ENCODE results near the gene UCP3. TPM values are rescaled to one million over a fixed set of nuclear protein-coding genes. Genes with fewer than 3 reads are reported as not detected.

UCP3 gene
- total and polyA plus RNA-seq, 2 of the 8 experiments (the other 6 are each of a cell fraction or from before 2014, with no cell fraction given) = 0.85 to 1.3 TPM

- H3K4ac ChIP-seq (replicated peaks; ENCODE audit: insufficient read length, low read depth, low read length) = no peak overlapping the region
- H2AK5ac ChIP-seq (ENCODE audit: low read depth, low read length) = no peak overlapping the region
- H2BK15ac ChIP-seq (ENCODE audit: low read length) = no peak overlapping the region
- no peak overlapping the region for H3K14ac ChIP-seq (ENCODE audit: insufficient read length)
- H3K4me2 ChIP-seq (ENCODE audit: insufficient read depth in 1 of 2, low read depth in 2 of 2, low read length in 2 of 2) = no peak overlapping the region
- POLR2A ChIA-PET (ENCODE audit: partially characterized antibody) = interaction anchor here (1.0 to 8.8 kb wide), 2 partner anchors 11 to 13 kb away, joined by 3 to 94 read pairs; partner anchors contain the start of gene UCP2
- H3K9ac ChIP-seq (replicated peaks in 1 of 4; ENCODE audit: extremely low read depth in 1 of 4, low read depth in 3 of 4, low read length in 3 of 4) = no peak overlapping the region
- H3K23me2 ChIP-seq (ENCODE audit: low read depth, low read length) = no peaks in the 10 kb centered on the region
- H3K36me3 ChIP-seq (ENCODE audit: control insufficient read depth in 2 of 4, insufficient read depth in 4 of 4, low read length in 3 of 4) = no peaks in the 10 kb centered on the region
- H3K79me1 ChIP-seq (ENCODE audit: low read depth, low read length) = no peaks in the 10 kb centered on the region
- H4K91ac ChIP-seq (replicated peaks; ENCODE audit: insufficient read length, low read length) = no peak overlapping the region
- no peak overlapping the region for H2BK20ac ChIP-seq (ENCODE audit: low read length)
- 86% methylated on average over 15 of the region's 15 CpGs; no CpG with 5 or more reads in 1 of the 2 experiments for WGBS, 2 experiments (ENCODE audit: extremely low coverage in 1 of 2, insufficient coverage in 1 of 2, insufficient read length in 1 of 2, insufficient replicate concordance in 2 of 2, low coverage in 1 of 2, low lambda C conversion rate in 2 of 2, missing lambda C conversion rate in 1 of 2)
- H3K9me3 ChIP-seq (ENCODE audit: insufficient read depth in 2 of 2, low read depth in 1 of 2, low read length in 1 of 2) = no peaks in the 10 kb centered on the region
- no peak overlapping the region for H3K27ac ChIP-seq (ENCODE audit: low read depth, low read length)
- H2BK5ac ChIP-seq (ENCODE audit: low read depth, low read length) = no peak overlapping the region
- no peak overlapping the region for H4K5ac ChIP-seq (ENCODE audit: insufficient read length, low read depth, low read length)
- no peaks in the 10 kb centered on the region for H3K79me2 ChIP-seq (ENCODE audit: control insufficient read depth in 1 of 2, insufficient read depth in 2 of 2, low read length in 2 of 2)
- no peaks in the 10 kb centered on the region for H3K4me1 ChIP-seq (replicated peaks in 1 of 4; ENCODE audit: control insufficient read depth in 3 of 4, insufficient read depth in 4 of 4, low read length in 3 of 4)
- FAIRE-seq (no peak), DNase-seq (ENCODE audit: low read depth in 1 of 2, low spot score in 2 of 2) (no peak)
- no peak overlapping the region for H3K4me3 ChIP-seq (ENCODE audit: extremely low read depth in 1 of 4, insufficient read depth in 2 of 4, low read depth in 3 of 4, low read length in 4 of 4)
- no peak overlapping the region for H3K23ac ChIP-seq (ENCODE audit: insufficient read length)
- CTCF ChIA-PET (ENCODE audit: partially characterized antibody) = interaction anchor here (0.6 to 2.9 kb wide), 2 partner anchors 10 to 76 kb away, joined by 3 to 8 read pairs; no protein-coding TSS in a partner anchor
- no peak overlapping the region; the same call in 1 of the 2 replicates for H4K8ac ChIP-seq (ENCODE audit: extremely low read depth, insufficient read depth, low read length)
- no peak overlapping the region for H2BK12ac ChIP-seq (ENCODE audit: low read depth, low read length)
- no peak overlapping the region for H3K18ac ChIP-seq (ENCODE audit: extremely low read depth, low read length)
- H2AFZ ChIP-seq (ENCODE audit: low read length) = no peak overlapping the region
- no peak overlapping the region for H2BK120ac ChIP-seq (replicated peaks; ENCODE audit: low read depth, low read length)
- H4K20me1 ChIP-seq (replicated peaks in 1 of 2; ENCODE audit: control insufficient read depth in 1 of 2, insufficient read depth in 2 of 2, low read length in 2 of 2) = peaks cover 0 to 2% of the 10 kb centered on the region in 2 experiments
- H3K56ac ChIP-seq (replicated peaks; ENCODE audit: insufficient read length, low read depth, low read length) = no peak overlapping the region
- no peaks in the 10 kb centered on the region for H3K27me3 ChIP-seq (replicated peaks in 1 of 4; ENCODE audit: control insufficient read depth in 3 of 4, extremely low read depth in 1 of 4, insufficient read depth in 3 of 4, low read length in 3 of 4)
- TF ChIP-seq, protein P1, sequence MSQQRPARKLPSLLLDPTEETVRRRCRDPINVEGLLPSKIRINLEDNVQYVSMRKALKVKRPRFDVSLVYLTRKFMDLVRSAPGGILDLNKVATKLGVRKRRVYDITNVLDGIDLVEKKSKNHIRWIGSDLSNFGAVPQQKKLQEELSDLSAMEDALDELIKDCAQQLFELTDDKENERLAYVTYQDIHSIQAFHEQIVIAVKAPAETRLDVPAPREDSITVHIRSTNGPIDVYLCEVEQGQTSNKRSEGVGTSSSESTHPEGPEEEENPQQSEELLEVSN (IDR thresholded peaks at IDR 0.05) = no peak
- no peak for TF ChIP-seq TAF7 (optimal IDR thresholded peaks at IDR 0.05; ENCODE audit: borderline replicate concordance, low read depth, low read length)
These were observed 40.4 kb downstream of the UCP3 start for GRCh38 chr11:73968356-73968966.

Measured in H1 (cell line).